Measurements from ENCODE around the gene NECTIN2.
"Not testable (repeated sequence)": the region's sequence is repeated elsewhere in the genome, so short reads cannot be mapped to it uniquely, and the experiment has no call there.

NECTIN2 gene

DNA sequence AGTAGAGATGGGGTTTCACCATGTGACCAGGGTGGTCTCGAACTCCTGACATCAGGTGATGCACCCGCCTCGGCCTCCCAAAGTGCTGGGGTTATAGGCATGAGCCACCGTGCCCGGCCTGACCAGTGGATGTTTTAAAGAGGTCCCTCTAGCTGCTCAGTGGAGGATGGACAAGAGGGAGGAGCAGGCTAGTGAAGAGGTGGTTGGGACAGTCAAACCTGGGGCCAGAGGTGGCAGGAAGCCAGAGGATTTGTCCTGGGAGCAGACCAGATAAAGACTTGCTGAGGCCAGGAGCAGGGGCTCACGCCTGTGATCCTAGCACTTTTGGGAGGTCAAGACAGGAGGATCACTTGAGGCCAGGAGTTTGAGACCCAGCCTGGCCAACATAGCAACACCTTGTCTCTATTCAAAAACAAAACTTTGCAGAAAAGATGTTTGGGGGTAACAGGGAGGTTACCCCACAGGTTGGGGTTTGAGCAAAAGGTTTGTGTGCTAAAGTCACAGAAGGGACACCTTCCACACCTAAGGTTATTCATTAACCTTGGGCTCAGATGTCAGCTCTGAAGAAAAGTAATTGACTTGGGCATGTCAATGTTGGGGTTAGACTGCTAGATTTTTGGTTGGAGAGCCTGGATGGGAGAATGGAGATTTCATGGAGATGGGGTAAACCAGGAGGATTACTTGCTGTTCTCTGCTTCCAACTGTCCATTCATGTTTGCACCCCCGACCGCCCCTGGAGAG, 28.2 kb upstream of the NECTIN2 start:
- no peak for DNase-seq

DNA sequence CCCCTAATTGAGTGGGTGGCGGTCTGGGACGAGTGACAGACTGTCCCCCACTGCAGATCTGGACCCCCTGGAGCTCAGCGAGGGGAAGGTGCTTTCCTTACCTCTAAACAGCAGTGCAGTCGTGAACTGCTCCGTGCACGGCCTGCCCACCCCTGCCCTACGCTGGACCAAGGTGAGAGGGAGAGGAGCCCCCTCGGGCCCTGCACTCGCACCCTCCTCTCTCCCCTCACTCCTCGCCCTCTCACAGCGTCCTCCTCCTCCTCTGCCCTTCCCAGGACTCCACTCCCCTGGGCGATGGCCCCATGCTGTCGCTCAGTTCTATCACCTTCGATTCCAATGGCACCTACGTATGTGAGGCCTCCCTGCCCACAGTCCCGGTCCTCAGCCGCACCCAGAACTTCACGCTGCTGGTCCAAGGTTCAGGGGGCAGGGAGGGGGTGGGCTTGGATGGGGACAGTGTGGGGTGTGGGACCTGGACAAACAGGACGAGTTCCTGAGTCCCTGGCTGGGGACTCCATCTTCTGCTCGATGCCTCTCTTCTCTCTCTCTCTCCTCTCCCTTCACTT, 27.5 kb upstream of the NECTIN2 start:
- no peak for DNase-seq

DNA sequence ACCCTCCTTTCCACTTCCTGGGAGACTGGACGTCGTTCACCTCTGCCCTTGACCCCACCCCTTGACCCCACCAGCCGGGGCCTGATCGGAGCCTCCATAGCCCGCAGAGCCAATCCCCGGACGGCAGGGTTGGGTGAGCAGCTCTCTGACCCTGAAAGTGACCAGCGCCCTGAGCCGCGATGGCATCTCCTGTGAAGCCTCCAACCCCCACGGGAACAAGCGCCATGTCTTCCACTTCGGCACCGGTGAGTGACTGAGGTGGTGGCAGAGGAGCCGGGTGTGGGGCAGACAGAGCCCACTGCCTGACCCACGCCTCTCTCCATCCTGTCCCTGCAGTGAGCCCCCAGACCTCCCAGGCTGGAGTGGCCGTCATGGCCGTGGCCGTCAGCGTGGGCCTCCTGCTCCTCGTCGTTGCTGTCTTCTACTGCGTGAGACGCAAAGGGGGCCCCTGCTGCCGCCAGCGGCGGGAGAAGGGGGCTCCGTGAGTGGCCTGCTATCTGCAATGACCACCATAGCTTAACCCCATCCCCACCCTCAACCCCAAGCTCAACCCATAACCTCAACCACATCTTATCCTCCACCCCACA, 26.8 kb upstream of the NECTIN2 start:
- DNase-seq, result no peak

DNA sequence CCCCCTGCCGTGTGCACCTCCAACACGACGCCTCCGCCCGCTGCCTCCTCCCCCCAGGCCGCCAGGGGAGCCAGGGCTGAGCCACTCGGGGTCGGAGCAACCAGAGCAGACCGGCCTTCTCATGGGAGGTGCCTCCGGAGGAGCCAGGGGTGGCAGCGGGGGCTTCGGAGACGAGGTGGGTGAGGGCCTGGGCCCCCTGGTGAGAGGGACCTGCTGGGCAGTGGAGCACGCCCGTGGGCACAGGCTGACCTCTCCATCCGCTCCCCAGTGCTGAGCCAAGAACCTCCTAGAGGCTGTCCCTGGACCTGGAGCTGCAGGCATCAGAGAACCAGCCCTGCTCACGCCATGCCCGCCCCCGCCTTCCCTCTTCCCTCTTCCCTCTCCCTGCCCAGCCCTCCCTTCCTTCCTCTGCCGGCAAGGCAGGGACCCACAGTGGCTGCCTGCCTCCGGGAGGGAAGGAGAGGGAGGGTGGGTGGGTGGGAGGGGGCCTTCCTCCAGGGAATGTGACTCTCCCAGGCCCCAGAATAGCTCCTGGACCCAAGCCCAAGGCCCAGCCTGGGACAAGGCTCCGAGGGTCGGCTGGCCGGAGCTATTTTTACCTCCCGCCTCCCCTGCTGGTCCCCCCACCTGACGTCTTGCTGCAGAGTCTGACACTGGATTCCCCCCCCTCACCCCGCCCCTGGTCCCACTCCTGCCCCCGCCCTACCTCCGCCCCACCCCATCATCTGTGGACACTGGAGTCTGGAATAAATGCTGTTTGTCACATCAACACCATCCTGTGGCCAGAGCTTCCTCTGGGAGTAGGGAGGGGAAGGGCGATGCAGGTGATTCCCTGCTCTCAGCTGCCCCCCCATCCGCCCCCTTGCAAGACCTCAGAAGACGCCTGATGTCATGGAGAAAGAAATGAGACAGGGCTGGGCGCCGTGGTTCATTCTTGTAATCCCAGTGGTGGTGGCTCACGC, 25.2 kb upstream of the NECTIN2 start:
- DNase-seq, result no peak

DNA sequence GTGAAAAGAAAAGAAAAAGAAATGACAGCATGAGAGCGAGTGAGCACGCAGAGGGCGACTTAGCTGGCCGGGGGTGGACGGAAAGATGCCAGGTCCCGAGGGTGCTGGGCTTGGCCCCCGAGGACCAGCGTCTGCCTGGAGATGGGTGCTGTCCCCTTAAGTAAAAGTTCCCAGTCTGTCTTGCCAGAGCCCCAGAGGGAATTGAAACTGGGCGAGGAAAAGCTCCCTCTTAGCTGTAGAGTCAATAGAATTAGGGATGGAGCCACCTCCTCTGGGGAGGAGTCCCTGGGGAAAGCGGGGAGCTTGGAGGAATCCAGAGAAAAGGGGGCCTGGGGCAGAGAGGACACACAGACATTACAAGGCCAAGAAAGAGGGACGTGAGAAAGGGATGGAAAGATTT, 23.9 kb upstream of the NECTIN2 start:
- DNase-seq, result no peak

DNA sequence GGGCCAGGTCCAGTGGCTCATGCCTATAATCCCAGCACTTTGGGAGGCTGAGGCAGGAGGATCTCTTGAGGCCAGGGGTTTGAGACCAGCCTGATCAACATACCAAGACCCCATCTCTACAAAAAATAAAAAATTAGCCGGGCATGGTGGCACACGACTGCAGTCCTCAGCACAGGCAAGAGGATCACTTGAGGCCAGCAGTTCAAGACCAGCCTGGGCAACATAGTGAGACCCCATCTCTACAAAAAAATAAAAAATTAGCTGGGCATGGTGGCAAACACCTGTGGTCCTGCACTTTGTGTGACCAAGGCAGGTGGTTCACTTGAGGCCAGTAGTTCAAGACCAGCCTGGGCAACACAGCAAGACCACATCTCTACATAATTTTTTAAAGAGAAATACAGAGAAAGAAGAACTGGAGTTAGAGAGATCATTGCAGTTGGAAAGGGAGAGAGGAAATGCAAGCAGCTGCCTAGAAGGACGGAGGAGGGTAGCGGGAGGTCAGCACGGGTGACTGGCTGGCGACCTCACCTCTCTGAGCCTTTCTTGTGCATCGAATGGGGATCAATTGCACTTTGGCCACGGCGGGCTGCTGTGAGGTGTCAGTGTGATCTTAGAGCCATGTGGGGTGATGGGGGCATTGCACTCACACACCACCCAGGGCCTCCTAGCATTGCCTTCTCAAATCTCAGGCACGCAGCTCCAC, 23.3 kb upstream of the NECTIN2 start:
- no peak for DNase-seq

DNA sequence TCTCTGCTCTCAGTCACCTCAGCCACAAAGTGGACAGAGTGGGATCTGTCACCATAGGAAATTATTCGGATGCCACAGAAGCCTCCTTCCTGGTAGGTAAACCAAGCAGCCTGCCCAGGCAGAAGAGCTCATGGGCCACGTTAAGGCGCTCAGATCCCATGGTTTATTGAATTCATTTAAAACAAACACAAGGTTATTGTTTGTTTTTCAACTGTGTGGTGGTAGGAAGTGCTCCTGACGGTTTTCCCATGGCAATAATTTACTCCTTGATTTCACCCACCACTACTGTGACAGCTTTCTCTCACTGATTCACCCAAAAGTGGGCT, 22.8 kb upstream of the NECTIN2 start:
- no peak for DNase-seq

DNA sequence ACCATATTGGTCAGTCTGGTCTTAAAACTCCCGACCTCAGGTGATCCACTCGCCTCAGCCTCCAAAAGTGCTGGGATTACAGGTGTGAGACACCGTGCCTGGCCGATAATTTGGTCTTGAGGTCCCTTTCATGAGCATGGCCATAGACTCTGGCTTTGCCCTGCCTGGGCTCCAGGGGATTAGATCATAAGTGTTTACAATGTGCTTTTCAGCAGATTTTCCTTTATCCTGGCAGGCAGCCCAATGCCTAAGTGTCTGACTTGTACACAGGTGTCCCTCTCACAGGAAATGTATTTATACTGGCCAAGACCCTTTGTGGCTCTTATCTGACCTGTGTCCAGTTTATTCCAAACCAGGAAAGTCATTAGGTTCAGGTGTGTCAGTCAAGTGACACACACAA, 21.3 kb upstream of the NECTIN2 start:
- DNase-seq, result no peak

DNA sequence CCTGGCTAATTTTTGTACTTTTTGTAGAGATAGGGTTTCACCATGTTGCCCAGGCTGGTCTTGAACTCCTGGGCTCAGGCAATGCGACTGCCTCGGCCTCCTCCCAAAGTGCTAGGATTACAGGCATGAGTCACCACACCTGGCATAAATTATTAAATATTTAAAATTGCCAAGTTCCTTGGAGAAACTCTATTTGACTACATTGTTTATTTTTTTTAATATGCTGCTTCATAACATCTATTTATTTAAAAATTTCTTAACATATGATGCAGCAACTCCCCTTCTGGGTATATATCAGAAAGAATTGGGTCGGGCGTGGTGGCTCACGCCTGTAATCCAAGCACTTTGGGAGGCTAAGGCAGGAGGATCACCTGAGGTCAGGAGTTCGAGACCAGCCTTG, 13.2 kb upstream of the NECTIN2 start:
- DNase-seq, result not testable (repeated sequence)

DNA sequence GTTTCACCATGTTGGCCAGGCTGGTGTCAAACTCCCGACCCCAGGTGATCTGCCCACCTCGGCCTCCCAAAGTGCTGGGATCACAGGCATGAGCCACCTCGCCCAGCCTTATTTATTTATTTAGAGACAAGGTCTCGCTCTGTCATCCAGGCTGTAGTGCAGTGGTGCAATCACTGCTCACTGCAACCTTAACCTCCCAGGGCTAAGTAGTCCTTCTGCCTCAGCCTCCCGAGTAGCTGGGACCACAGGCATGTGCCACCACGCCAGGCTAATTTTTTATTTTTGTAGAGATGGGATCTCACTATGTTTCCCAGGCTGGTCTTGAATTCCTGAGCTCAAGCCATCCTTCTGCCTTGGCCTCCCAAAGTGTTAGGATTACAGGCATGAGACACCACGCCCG, 11.7 kb upstream of the NECTIN2 start:
- not testable (repeated sequence) for DNase-seq

DNA sequence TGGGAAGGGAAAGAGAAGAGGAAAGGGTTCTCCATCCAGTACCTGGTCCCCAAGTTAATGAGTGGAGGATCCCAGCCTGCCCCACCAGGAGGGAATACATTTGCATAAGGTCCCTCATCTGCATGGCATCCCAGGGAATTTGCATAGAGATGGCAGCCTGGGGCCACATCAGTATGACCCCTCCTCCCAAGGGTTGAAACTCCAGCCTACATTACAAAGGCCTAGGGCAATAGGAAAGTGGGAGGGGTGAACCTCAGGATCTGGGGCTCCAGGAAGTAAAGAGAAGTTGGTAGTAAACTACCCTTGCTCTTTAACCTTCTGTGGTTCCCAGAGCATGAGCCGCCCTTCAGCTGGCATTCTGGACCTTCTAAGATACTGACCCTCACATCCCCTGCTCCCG, 6.8 kb upstream of the NECTIN2 start:
- no peak for DNase-seq

DNA sequence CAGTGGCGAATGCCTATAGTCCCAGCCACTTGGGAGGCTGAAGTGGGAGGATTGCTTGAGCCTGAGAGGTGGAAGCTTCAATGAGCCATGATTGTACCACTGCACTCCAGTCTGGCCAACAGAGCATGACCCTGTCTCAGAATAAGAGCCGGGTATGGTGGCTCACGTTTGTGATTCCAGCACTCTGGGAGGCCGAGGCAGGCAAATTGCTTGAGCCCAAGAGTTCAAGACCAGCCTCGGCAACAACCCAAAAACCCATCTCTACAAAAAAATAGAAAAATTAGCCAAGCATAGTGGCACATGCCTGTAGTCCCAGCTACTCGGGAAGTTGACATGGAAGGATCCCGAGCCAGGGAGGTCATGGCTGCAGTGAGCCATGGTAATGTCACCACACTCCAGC, 5.3 kb upstream of the NECTIN2 start:
- no peak for DNase-seq

DNA sequence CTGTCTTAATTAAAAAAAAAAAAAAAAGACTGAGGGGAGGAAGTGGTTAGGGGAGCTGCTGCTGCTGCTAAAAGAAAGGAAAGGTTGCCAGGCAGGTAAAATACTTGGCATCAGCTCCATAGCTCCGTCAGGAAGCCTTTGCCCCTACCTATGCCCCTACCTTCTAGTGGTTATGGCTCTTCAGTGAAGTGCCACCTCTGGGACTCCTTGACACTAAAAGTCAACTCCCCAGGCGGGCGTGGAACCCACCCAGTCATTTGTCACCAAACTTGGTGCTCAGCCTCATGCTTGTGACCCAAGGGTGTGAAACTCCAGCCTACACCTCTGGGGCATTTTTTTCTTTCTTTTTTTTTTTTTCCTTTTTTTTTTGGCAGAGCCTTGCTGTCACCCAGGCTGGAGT, 4.9 kb upstream of the NECTIN2 start:
- no peak for DNase-seq

DNA sequence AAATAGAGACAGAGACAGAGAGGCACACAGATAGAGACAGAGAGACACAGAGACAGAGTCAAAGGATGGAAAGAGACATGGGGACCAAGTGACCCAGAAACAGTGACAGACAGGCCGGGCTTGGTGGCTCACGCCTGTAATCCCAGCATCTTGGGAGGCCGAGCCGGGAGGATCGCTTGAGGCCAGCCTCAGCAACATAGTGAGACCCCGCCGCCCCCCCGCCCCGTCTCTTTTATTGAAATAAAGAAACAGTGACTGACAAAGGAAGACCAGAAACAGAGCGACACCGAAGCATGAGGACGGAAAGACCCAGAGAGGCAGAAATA, 848 bp upstream of the NECTIN2 start:
- no peak for DNase-seq

DNA sequence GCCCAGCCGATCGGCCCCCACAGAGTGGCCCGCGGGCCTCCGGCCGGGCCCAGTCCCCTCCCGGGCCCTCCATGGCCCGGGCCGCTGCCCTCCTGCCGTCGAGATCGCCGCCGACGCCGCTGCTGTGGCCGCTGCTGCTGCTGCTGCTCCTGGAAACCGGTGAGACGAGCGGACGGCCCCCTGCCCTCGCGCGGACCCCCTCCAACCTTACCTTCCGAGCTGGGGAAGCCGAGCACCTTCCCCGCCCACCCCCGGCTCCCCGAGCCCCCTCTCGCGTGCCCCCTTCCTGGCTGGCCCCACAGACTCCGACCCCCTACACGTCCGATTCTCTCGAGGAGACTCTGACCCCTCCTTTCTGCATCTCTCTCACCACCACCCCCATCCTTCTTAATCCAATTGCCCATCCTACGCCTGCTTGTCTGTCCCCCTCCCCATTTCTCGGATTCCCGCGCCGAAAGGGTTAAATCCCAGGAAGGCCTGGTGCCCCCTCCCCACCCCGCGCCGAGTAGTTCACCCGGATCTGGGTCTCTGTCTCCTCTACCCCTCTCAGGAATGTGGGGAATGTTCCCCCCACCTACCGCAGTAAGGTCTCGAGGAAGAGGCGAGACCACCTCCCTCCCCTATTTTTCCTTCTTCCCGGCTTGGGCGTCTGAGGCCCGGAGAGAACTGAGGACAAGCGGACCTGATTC, 502 bp downstream of the NECTIN2 start:
- DNase-seq, result no peak

DNA sequence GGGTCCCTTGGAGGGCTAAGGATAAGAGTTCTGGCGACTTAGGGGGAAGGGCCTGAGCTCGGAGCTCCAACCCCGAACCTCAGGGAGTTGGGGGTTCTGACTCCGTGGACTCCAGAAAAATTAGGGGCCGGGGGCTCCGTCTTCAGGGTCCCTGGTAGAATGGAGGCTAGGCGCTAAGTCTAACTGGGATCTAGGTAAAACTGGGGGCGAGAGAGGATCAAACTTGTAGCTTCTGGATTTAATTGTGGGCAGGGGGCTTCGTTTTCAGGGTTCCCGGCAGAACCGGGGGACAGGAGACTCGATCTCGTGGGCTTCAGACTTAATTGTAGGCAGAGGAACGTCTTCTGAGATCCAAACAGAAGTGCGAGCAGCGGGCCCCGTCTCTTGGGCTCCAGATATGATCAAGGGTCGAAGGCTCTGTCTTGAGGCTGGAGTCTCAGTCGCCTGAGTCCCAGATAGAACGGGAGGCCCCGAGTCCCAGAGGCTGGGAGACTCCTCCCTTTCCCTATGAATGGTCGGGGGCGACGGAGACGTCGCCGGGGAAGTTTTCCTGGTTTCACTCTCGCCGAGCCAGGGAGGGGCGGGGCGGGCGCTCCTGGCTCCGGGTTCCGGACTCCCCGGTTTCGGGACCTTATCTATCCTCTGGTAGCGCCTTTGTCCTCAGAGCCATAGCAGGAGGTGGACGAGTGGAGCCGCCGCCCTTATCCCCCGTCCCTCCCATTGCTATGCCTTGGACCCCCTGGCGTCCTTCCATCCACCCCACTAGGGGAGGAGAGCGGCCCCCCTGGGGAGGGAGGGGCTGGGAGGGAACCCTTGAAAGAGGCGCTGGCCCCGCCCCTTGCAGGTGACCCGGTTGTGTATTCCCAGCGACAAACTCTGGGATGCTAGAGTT, 1.3 kb downstream of the NECTIN2 start:
- DNase-seq, result no peak

DNA sequence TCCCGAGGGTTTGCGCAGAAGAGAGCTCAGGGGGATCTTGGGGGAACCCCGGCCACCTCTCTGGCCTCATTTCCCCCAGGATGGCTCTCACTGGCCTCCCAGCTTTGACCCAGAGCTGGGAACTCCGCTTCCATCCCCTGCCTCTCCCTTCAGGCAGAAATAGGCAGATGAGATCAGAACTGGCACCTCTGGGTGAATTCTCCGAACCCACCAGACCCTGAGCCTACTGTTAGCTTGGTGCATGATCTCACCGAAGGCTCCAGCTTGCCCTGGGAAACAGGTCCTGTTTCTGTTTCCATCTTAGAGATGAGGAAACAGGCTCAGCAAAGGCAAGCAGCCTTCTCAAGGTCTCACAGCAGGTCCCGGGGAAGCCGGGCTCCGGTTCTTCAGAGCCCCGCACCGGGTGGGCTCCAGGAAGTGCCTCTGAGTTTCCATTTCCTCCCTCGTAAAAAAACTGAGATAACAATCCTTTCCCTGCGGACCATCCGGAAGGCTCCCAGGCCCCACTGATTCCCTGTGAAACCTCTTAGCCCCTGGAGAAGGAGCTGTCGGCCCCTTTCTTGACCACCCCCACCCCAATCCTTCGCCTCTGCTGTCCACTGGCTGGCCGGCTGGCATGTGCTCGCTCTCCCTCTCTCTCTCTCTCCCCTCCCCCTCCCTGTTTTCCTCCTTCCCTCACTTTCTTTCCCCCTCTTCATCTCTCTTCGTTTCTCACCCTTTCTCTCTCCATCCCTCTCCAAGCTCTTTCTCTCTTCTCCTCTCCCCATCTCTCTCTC, 2.1 kb downstream of the NECTIN2 start:
- DNase-seq, result no peak

DNA sequence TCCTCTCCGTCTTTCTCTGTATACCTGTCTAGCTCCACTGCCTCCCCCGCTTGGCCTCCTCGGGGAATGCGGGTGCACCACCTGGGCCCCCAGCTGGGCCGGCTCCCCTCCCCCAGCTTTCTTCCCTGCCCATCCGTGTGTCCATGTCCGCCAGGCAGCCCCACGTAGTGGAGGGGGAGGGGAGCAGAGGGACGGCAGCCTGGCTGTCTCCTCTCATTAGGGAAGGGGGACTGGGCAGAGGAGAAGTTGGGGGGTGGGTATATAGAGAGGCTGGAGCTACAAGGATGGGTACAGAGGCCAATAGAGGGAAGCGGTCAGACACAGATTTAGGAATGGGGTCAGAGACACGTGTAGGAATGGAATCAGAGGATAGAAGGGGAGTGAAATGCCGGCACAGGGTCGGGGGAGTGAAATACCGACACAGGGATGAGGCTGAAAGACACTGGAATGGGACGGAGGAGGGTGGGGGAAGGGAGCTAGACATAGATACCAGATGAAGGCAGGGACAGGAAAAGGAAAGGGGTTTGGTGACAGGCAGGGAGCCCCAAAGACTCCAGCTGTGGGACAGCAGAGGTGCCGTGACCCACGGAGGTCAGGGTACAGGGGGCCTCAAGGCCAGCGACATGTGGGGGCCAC, 2.8 kb downstream of the NECTIN2 start:
- no peak for DNase-seq

DNA sequence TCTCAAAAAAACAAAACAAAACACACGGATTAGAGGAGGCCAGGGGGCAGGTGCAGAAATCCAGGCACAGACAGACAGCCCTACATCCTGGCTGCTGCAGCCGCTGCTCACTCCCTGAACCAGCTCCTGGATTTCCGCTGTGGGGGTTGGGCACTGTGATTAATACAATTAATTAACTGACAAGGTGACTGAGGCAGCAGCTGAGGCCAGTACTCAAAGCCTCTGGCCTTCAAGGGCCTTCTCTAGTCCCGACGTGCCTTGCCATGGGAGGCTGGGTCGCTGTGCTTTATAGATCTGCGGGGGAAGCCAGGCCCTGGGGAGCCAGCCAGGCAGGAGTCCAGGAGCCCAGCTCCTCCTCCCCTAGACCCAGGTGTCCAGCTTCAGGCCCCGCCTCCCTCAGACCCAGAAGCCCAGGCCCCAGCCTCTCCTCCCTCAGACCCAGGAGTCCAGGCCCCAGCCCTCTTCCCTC, 4.6 kb downstream of the NECTIN2 start:
- no peak for DNase-seq

DNA sequence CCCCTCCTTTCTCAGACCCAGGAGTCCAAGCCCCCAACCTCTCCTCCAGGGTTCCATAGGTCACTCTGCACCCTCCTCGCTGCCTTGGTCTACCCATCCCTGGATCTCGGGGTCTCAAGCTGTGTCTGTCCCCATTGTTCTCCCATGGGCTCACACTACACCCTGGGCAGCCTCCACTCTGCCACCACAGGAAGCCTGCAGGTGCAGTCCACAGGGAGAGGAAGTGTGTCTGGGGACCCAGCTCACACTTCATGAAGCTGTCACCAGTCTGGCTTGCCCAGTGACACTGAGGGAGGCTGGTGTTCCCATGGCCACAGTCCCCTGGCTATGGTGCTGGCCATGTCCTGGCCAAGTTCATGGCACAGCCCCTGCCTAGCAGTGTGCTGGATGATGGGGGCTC, 5.3 kb downstream of the NECTIN2 start:
- no peak for DNase-seq

Measured in CD4-positive, alpha-beta T cell treated with Interleukin-21 for 1 hour (primary cell).